Fibroblast of pulmonary artery (primary cell): ENCODE results near the gene TBC1D12.

Source experiments
- DNase-seq: peaks from one replicate; pipeline ENCODE4 v3.0.0-alpha.2; 2010; ENCODE audit warnings: low read depth
- H3K4me3 ChIP-seq: replicated peaks from 2 replicates; pipeline ENCODE4 v1.5.1; 2011; ENCODE audit warnings: low read depth, mild to moderate bottlenecking, control low read depth, low read length, moderate library complexity
- TF ChIP-seq, protein P1 (sequence below): IDR thresholded peaks from 2 replicates; pipeline ENCODE4 v1.5.1; 2011; ENCODE audit warnings: mild to moderate bottlenecking, control low read depth, low read length, inconsistent platforms; ENCODE audit errors: missing control alignments

Gene TBC1D12

DNA sequence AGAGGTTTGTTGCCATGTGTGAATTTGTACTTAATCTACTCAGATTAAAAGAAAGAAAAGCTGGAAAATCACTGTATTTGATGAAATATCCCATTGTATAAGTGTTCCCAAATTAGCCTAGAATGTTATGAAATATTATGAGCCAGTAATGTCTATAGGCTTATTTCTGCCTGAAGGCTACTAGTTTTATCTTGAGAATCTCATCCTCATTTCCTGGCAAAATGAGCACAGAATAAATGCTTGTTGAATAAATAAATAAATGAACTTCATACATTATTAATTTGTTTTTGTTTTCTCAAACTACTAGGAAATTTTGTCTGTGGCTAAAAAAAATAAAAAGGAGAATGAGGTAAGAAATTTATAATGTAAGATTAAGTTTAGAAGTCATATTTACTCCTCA lies 168.7 kb downstream of the TBC1D12 start:
- peak; percentile 8 for DNase-seq
- TF ChIP-seq, protein P1, sequence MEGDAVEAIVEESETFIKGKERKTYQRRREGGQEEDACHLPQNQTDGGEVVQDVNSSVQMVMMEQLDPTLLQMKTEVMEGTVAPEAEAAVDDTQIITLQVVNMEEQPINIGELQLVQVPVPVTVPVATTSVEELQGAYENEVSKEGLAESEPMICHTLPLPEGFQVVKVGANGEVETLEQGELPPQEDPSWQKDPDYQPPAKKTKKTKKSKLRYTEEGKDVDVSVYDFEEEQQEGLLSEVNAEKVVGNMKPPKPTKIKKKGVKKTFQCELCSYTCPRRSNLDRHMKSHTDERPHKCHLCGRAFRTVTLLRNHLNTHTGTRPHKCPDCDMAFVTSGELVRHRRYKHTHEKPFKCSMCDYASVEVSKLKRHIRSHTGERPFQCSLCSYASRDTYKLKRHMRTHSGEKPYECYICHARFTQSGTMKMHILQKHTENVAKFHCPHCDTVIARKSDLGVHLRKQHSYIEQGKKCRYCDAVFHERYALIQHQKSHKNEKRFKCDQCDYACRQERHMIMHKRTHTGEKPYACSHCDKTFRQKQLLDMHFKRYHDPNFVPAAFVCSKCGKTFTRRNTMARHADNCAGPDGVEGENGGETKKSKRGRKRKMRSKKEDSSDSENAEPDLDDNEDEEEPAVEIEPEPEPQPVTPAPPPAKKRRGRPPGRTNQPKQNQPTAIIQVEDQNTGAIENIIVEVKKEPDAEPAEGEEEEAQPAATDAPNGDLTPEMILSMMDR: no peak
- H3K4me3 ChIP-seq: no peak overlapping the region

DNA sequence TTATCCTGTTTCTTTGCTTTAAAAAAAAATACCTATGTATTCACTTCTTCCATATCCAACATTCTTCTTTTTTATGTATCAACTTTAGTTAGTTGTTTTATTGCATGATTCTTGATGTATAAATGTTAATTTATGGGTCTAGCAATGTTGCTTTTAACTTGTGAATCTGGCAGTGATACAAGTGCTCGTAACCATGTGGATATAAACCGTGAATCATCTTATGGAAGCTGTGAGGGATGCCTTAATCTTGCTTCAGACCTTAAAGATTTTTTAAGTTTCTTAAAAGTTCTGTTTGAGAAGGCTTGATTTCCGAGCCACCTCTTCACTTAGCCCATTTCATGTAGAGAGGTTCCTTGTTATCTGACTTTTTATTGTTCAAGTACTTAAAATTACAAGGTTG lies 169.2 kb downstream of the TBC1D12 start:
- peak; percentile 19 for DNase-seq
- no peak overlapping the region for H3K4me3 ChIP-seq
- TF ChIP-seq, protein P1: no peak

DNA sequence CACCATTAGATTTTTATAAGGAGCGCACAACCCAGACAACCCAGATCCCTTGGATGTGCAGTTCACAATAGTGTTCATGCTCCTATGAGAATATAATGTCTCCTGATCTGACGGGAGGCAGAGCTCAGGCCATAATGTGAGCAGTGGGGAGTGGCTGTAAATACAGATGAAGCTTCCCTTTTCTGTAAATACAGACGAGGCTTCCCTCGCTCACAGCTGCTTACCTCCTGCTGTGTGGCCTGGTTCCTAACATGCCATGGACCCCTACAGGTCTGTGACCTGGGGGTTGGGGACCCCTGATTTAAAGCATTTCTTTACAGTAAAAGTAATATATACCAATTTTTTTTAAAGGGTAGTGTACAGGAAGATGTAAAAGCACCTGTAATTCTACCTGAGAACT lies 176.4 kb downstream of the TBC1D12 start:
- no peak overlapping the region for H3K4me3 ChIP-seq

GRCh38 chr10:94583124-94583523 lies 180.8 kb downstream of the TBC1D12 start:
- DNase-seq: no peak
- TF ChIP-seq, protein P1: no peak
- H3K4me3 ChIP-seq: no peak overlapping the region

More for the DNA sequence above, 176.4 kb downstream of the TBC1D12 start:
- no peak for DNase-seq
- TF ChIP-seq, protein P1: no peak
